Calu3 (cell line): ENCODE results near the gene SLC24A3. TPM values are rescaled to one million over a fixed set of nuclear protein-coding genes. Genes with fewer than 3 reads are reported as not detected.

Source experiments
- BruUV-seq: library from RNA; stranded (reverse); fragments of 400-500 nt; replicated peaks from 2 replicates; lab custom pipeline; 2021; lab: Mats Ljungman, UMichigan
- CTCF ChIA-PET: fragments of 300-600 bp; sonication (Branson Sonifier 250); formaldehyde crosslinking; loops from one replicate; lab custom pipeline; 2022; ENCODE audit warnings: antibody characterized with exemption; lab: Charles Lee
- DNase-seq: peaks from one replicate; pipeline ENCODE4 v3.0.0; 2022
- H3K27ac Mint-ChIP-seq: one replicate; pipeline ENCODE4 v1.8.0; 2022; ENCODE audit warnings: mixed read lengths; ENCODE audit not compliant: unreplicated experiment
- H3K27me3 Mint-ChIP-seq: one replicate; pipeline ENCODE4 v1.8.0; 2022; ENCODE audit warnings: mixed read lengths; ENCODE audit not compliant: unreplicated experiment
- H3K36me3 Mint-ChIP-seq: one replicate; pipeline ENCODE4 v1.8.0; 2022; ENCODE audit warnings: mild to moderate bottlenecking, moderate library complexity, mixed read lengths; ENCODE audit not compliant: insufficient read depth, unreplicated experiment
- H3K4me1 Mint-ChIP-seq: one replicate; pipeline ENCODE4 v1.8.0; 2022; ENCODE audit warnings: mild to moderate bottlenecking, low read depth, mixed read lengths; ENCODE audit not compliant: unreplicated experiment
- H3K4me3 Mint-ChIP-seq: one replicate; pipeline ENCODE4 v1.8.0; 2022; ENCODE audit warnings: mild to moderate bottlenecking, low read depth, moderate library complexity, mixed read lengths; ENCODE audit not compliant: unreplicated experiment
- H3K9me3 Mint-ChIP-seq: one replicate; pipeline ENCODE4 v1.8.0; 2022; ENCODE audit warnings: low read depth, mixed read lengths; ENCODE audit not compliant: unreplicated experiment
- CTCF ChIP-seq: fragments of 200-600 bp; IDR thresholded peaks from one replicate; pipeline ENCODE4 v1.8.0; 2022; ENCODE audit warnings: antibody characterized with exemption; ENCODE audit not compliant: unreplicated experiment
- intact Hi-C: fragments of 100-400 bp; cut with micrococcal nuclease; formaldehyde crosslinking; loops from one replicate; pipeline ENCODE4 v1.10.0; 2022; ENCODE audit not compliant: unreplicated experiment
- total RNA-seq: library from RNA; stranded (reverse); gene quantifications from 2 replicates; pipeline ENCODE4 v1.2.3, GENCODE V29; 2022

SLC24A3 gene
- total RNA-seq, 1 experiment from 2014 or later = not detected

- Mint-ChIP-seq H3K9me3 (no peaks in the 10 kb centered on the region), H3K4me1 (no peaks in the 10 kb centered on the region), H3K27me3 (peaks cover 12% of the 10 kb centered on the region), H3K36me3 (no peaks in the 10 kb centered on the region), H3K27ac (no peak overlapping the region), H3K4me3 (no peak overlapping the region)
- intact Hi-C loops = no loop called here
- no peak for TF ChIP-seq CTCF
- CTCF ChIA-PET = no interaction called here
- no TSS peak for BruUV-seq
- DNase-seq = no peak
Observed at GRCh38 chr20:19347943-19348456, 135.6 kb downstream of the SLC24A3 start.

- no TSS peak for BruUV-seq
- no peak for TF ChIP-seq CTCF
- no peaks in the 10 kb centered on the region for H3K9me3 Mint-ChIP-seq
Observed at GRCh38 chr20:19348582-19348981, 136.1 kb downstream of the SLC24A3 start.

GRCh38 chr20:19349879-19350278, 137.4 kb downstream of the SLC24A3 start:
- Mint-ChIP-seq H3K27me3 (peaks cover 12% of the 10 kb centered on the region), H3K36me3 (no peaks in the 10 kb centered on the region), H3K4me1 (no peaks in the 10 kb centered on the region), H3K9me3 (no peaks in the 10 kb centered on the region), H3K27ac (no peak overlapping the region), H3K4me3 (no peak overlapping the region)
- no peak for TF ChIP-seq CTCF
- CTCF ChIA-PET = no interaction called here
- no peak for DNase-seq
- no TSS peak for BruUV-seq
- intact Hi-C loops = no loop called here

More at GRCh38 chr20:19348582-19348981, 136.1 kb downstream of the SLC24A3 start:
- no peak for DNase-seq
- peaks cover 12% of the 10 kb centered on the region for H3K27me3 Mint-ChIP-seq
- no peaks in the 10 kb centered on the region for H3K4me1 Mint-ChIP-seq
- no peak overlapping the region for H3K4me3 Mint-ChIP-seq
- intact Hi-C loops = no loop called here
- no peak overlapping the region for H3K27ac Mint-ChIP-seq
- no peaks in the 10 kb centered on the region for H3K36me3 Mint-ChIP-seq
- CTCF ChIA-PET = no interaction called here

- intact Hi-C loops = no loop called here
- CTCF ChIA-PET = no interaction called here
- no TSS peak for BruUV-seq
- no peak for TF ChIP-seq CTCF
- no peaks in the 10 kb centered on the region for H3K9me3 Mint-ChIP-seq
- H3K4me1 Mint-ChIP-seq = no peaks in the 10 kb centered on the region
- DNase-seq = no peak
- H3K4me3 Mint-ChIP-seq = no peak overlapping the region
- H3K27me3 Mint-ChIP-seq = peaks cover 12% of the 10 kb centered on the region
- no peaks in the 10 kb centered on the region for H3K36me3 Mint-ChIP-seq
- no peak overlapping the region for H3K27ac Mint-ChIP-seq
Observed at GRCh38 chr20:19351542-19351941, 139.1 kb downstream of the SLC24A3 start.
